HG03565 (cell line): ENCODE data around the gene ALOX5AP.

Experiments used
- ATAC-seq: cut with Tn5 transposase; IDR thresholded peaks from one replicate; pipeline ENCODE4 v1.9.1; 2021; ENCODE audit warnings: mild to moderate bottlenecking, moderate library complexity; ENCODE audit not compliant: unreplicated experiment

ALOX5AP gene

DNA sequence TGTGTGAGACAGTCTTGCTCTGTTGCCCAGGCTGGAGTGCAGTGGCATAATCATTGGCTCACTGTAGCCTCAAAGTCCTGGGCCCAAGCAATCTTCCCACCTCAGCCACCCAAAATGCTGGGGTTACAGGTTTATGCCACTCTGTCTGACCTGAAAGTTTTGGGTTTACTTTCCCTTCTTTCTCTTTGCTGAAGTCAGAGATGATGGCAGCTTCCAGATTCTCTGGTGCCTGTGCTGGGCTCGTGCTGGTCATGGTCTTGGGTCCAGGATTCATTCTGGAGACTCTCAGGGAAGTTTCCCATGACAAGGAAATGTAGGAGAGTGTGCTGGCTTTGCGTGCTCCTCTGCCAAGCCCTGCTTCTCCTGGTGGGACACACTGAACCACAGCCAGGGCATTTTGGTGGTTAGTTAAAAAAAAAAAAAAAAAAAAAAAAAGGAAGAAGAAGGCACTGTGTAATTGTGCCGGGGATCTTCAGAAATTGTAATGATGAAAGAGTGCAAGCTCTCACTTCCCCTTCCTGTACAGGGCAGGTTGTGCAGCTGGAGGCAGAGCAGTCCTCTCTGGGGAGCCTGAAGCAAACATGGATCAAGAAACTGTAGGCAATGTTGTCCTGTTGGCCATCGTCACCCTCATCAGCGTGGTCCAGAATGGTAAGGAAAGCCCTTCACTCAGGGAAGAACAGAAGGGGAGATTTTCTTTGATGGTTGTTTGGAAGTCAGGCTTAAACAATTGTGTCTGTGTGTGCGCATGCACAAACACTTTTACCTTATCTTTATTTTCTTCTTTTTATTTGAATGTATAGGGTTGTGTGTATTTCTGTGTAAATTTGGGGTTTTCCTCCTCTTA lies at the start of gene ALOX5AP:
Gene ALOX5AP (plus strand): TSS at position 519 of the 847 bp plus-strand sequence. CDS start 63 bp downstream, at position 582.
- ATAC-seq = peak; percentile 62

DNA sequence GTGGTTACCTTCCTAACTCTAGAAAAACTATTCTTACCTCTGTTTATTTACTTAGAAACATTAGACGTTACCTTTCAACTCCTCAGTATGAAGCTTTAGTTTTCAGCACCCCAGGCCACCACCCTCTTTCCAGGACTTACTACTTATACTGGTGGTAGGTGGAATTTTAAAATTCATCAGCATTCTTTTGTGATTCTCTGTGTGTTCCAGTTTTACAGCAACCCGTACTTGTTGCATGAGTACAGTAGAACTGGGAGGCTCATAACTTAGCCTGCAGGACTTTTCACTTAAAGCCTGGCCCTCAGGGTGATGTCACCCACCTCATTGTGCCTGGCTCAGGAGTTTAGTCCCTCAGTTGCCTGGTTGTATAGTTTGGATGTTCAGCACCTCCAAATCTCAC lies 49.4 kb upstream of the ALOX5AP start:
- ATAC-seq = no peak

DNA sequence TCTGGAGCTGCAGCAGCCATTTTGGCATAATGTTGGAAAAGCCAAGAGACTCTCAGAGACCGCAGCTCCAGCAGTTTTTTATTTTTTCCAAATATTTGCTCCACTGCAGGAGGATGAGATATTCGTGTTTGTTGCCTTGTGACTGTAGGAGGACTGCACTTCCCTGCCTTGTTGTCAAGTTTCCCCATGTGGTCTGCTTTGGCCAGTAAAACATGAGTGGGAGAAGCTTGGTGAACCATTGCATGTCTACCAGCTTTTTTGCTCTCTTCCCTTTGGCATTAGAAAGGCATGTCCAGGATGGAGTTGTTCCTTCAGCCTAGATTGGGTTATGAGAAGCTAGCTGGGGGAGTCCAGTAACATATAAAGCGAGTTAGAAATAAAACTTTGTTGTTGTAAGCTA lies 47.7 kb upstream of the ALOX5AP start:
- ATAC-seq = no peak

DNA sequence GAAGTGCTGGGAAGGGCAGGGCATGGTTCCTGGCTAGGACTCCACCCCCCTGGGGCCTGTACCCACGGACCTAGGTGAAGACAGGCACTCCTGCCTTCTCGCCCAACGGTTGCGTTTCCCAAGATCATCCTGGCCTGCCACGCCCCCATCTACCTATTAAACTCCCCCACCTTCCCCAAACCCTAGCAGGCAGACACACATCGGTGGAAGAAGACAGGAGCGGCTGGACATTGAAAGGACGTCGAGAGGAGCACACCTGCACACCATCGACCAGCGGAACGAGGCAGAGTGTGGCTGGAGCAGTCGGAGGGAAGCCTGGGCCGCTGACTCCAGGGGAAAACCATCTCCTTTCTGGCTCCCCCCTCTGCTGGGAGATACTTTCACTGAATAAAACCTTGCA lies 45.6 kb upstream of the ALOX5AP start:
- ATAC-seq = no peak

DNA sequence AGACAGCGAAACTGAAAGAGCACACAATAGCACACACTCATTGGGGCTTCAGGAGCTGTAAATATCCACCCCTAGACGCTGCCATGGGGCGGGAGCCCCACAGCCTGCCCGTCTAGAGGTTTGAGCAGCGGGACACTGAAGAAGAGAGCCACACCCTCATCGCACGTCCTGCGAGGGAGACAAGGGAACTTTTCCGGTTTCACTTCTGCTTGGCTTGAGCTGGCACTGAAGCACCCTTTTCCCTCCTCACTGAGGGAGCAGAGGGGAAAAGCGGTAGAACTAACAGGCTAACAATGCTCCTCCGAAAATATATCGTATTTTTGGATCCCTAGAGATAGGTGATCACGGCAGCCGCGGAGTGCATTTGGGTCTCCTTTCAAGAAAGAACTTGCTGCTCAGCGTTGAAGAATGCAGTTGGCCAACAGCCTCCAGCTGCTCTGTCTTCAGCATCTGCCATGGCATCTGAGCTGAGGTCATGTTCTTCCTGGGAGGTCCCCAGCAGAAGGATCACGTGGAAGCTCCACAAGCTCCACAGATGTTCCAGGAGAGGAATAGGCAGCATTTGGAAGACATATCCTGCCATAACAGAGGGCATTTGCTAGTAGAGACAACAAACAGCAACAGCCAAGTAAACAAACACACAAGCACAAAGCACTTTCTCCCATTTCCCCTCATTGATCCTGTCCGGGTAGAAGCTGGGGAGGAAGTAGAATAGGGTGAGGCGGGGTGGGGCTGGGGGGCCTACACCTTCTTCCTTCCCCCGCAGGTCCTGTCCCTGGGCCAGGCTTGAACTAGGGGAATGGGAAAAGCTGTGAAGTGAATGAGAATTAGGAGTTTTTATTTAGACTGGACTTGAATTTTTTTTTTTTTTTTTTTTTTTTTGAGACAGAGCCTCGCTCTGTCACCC lies 44.8 kb upstream of the ALOX5AP start:
- peak; percentile 67 for ATAC-seq

DNA sequence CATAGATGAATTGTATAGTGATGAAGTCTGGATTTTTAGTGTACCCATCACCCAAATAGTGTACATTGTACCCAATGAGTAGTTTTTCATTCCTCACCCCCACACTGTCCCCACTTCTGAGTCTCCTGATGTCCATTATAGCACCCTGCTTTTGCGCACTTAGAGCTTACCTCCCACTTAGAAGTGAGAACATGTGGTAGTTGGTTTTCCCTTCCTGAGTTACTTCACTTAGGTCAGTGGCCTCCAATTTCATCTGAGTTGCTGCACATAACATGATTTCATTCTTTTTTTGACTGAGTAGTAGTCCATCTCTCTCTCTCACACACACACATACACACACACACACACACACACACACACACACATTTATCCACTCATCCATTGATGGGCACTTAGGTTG lies 43.2 kb upstream of the ALOX5AP start:
- no peak for ATAC-seq

DNA sequence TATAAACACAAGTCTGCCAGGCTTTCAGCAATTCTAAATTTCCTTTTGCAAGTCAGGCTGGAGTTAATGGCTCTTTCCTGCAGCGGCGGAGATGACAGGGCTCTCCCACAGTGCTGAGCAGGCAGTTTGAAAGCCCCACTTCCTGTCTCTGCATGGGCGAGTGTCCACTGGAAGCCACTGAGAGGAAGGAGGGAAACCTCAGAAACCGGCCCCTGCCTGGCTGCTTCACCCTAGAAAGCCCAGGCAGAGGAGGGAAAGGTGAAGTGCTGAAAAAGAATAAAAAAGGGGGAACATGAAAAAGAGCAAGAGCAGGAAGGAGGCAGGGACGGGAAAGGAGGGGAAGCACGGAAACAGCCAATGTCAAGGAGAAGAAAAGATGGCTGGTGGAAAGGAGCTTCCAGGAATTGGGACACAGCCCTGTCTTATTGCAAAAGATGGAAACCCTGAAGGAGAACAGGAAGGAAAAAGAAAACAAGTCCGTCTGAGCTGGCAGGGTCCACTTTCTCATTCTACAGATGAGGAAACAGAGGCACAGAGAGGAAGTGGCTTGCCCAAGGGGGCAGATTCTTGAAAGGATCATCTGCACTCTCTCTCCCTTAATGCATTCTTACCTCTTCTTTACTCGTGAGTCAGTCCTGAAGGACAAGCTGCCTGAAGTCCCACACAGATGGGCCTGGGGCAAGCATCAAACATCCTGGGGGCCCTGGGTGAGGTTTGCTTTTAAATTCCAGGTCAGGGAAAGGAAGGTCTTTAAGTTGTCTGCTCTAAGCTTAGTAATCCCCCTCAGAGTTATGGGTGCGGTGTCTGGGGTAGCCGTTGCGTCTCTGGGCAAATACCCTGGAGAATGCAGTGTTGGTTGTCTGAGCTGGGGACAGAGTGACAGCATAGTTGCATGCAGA lies 38.8 kb upstream of the ALOX5AP start:
- no peak for ATAC-seq

DNA sequence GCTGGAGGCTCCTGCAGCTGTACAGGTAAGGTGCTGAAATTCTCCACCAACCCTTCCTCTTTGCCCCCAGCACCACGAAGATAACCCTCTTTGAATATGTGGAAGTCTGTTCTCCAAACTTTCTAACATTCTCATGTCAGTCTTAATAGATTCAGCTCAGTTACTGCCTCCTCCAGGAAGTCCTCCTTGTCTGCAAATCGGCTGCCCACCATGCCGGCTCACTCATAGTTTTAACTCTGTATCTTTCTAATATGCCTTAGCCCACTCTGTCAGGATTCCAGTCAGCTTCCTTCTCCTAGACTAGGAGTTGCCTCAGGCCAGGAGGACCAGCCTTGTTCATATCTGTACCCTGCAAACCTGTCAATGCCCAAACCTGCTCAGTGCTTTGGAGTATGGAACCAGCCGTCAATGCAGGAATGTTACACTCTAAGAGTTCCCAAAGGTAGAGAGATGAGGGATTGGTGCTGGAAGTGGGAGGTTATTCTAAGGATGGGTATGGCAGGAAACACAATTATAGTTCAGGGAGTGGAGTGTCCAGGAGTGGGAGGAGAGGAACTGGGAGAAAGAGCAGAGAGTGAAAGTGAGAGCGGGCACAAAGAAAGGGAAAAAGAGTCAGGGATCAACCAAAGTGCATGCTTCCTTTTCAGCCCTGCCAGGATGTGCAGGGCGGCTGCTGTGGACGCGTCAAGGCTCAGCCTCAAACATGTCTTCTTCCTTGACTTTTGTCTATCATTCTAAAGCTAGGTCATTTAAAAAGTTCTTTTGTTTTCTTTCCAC lies 38.0 kb upstream of the ALOX5AP start:
- no peak for ATAC-seq

DNA sequence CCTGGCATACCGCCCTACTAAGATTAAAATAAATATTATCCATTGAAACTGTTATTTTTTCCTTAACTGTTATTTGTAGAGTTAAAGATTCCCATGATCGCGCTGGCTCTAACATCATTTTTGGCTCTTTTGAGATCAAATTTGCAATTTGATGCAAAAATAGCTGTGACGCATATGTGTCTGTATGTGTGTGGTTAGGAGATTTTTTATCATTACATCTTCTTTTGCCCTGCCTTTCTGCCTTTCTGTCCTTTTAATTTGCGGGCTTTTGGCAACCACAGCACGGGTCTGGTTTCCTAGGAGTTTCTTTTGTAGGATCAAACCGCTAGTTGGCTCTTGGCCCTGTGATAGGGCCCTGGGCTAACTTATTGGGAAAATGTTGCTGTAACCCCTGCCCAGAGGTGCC lies 37.3 kb upstream of the ALOX5AP start:
- no peak for ATAC-seq

DNA sequence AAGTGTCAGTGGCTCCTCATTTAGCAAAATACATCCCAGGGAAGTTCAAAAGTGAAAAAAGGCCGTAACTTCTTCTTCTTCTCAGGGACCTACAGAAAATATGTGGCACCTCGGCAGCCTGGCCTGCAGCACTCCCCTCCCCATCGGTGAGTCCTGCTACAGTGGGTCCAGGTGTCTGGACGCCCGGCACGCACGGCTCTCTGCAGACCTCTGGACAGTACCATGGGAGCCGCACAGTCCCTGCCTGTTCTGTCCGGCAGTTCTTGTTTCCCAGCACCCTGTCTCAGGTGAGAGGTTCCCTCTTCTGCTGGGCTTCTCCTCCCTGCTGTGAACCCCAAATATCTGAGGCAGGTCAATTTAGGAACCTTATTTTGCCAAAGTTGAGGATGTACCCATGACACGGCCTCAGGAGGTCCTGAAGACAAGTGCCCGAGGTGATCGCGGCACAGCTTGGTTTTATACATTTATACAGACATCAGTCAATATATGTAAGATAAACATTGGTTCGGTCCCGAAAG lies 36.8 kb upstream of the ALOX5AP start:
- ATAC-seq = no peak

DNA sequence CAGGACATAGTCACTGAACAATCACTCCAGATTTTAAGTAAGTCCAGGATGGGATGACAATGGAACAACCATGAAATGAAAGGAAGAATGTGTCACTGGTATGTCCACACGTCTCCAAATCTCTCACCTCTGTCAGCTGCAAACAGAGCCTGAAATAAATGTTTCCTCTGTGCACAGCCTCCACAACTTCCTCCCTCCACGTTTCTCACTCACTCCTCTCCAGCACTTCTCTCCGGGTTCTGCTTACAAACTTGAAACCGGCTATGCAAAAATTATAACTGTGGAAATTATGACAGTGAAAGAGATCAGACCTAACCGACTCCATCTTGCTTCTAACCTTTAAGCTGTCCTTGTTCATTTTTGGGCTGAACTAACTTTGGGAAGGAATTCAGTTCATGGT lies 35.0 kb upstream of the ALOX5AP start:
- ATAC-seq = no peak

DNA sequence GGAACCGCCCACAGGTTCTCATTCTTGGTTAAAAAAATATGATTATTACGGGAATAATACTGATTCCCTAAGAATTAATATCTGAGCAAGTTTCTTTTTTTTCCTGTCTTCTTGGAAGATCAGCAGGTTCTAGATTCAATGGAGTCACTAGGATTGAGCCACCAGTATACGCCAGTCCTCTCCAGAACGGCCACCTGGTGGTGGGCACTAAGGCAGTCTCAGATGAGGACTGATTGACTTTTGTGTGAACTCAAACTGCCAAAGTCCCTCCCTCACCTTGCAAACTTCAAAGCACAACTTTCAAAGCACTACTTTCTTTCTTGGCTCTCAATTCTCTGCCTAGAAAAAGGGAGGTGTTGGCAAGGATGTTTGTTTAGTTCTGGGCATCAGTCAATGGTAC lies 33.3 kb upstream of the ALOX5AP start:
- no peak for ATAC-seq

DNA sequence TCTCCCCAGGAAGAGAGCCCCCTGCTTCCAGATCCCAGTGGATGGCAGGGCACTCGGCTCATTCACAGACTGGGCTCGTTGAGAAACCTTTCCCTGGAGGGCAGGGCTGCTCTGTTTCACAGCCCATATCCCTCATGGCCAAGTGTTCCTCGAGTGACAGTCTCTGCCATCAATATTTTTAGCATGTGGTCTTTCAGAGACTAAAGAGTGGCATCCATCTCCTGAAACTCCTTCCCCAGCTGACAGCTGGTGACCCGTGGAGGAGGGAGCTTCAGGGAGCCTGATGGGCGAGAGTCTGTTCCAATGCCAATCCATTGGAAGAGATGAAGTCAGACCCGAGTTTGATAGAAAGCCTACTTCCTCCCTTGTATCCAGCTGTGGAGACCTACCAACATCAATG lies 30.7 kb upstream of the ALOX5AP start:
- ATAC-seq = no peak

DNA sequence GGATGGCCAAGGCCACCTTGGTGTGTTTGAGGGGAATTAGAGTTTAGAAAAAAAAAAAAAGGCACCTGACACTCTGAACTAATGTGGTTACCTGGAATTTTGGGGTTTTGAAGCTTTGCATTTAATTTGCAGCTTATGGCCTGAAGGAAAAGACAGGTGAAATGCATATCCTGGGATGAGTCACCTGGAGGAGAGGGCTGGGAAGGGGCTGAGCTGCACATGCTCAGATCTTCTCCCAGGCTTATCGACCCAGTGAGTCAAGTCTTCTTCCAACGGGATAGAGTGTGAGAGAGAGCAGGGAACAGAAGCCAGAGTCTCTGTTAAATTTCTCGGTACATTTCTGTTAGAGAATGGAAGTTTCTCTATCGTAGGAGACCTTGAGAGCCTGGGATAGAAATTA lies 29.7 kb upstream of the ALOX5AP start:
- no peak for ATAC-seq

DNA sequence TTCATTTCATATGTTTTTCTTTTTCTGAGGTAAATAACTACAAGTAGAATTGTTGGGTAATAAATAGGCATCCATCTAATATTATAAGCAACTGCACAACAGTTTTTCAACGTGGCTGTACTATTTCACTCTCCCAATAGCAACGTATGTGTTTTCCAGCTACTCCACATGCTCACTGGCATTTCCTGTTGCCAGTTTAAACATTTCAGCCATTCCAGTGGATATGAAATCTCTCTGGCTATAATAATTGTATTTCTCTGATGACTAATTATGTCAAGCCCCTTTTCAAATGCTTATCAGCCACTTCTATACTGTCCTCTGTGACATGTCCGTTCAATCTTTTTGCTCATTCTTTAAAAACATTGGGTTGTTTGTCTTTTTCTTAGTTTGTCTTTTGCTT lies 26.8 kb upstream of the ALOX5AP start:
- ATAC-seq = no peak

DNA sequence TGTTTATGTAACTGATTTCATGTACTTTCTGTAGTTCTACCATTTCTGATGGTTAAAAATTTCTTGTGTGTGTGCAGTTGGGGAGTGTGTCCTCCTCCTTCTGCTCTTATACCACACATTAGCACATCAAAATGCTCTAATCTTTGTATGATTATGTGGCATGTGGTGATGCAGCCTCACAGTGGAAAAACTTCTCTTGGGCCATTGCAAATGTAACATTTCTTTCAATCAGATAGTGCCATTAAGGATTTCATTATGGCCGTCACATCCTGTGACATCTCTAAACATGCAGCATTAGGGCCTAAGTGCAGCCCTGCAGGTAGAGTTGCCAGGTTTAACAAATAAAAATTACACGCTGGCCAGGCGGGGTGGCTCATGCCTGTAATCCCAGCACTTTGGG lies 24.9 kb upstream of the ALOX5AP start:
- ATAC-seq = no peak

DNA sequence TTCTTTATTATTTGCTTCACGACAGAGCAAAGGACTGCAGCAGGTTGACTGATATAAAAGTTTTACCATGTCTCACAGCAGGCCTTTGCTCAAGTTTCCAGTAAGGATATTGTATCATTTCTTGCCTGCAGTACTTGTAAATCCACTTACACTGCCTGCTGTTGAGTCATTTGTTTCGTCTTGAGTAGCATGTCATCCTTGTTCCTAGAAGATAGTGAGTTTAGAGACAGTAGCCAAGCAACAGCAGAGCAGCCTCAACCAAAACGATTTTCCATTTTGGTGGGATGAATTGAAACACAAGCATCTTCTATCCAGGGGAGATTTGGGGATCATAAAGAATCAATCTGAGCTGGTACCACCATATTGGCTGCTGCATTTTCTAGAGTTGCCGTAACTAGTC lies 24.0 kb upstream of the ALOX5AP start:
- no peak for ATAC-seq

DNA sequence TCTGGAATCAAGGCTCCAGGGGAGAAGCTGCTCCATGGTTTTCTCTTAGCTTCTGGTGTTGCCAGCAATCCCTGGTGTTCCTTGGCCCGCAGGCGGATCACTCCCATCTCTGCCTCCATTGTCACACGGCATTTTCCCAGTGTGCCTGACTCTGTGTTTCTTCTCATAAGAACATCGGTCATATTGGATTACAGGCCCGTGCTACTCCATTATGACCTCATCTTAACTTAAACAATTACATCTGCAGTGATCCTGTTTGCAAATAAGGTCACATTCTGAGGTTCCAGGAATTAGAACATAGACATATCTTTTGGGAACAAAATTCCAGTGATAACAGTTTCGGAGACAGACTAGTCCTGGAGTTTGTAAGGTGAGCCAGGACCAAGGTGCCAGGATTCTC lies 23.5 kb upstream of the ALOX5AP start:
- no peak for ATAC-seq

DNA sequence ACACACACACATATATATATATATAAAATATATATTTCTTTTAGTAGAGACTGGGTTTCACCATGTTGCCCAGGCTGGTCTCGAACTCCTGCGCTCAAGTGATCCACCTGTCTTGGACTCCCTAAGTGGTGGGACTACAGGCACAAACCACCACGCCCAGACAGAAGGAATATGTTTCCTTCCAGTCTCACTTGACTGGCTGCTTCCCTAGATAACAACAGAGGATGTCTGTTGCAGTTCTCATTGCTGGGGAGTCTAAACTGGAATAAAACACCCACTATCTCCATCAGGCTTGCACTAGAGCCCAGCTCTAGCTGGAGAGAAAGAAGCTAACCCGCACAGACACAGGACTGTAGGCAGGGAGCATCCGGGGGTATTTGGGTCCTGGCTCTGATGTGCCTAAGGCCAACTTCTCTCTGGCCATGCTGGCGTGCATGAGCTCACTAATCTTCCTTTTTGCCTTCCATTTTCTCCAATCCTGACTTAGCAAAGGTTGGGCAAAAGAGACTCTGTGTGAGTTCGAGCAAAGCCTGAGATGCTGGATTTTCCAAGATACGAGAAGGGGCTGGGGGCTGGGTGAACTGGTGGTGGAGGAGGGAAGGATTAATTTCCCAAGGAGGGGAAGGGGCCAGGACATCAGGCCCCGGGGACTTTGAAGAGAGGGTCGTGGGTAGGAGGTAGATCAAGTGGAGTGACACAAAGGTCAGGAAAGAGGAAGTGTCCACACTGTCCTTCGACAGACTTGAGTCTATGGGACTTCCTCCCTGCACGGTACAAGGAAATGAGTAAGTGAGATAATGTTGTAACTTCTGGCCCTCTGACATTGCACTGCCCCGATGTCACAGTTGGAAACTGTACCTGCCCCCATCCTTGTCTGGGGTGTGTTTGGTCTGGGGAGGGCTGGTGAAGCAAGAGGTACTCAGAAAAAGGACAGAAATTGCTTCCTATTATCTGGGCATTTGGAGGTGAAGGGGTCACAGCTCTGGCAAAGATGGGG lies 22.5 kb upstream of the ALOX5AP start:
- ATAC-seq = no peak
